ENCODE data around the gene TMEM178B. TPM values are rescaled to one million over a fixed set of nuclear protein-coding genes. Genes with fewer than 3 reads are reported as not detected.

Gene TMEM178B
- total and polyA plus RNA-seq, 12 donors = 1.2 to 54.6 (median 25.7) TPM

- intact Hi-C loops (cut with DNase I) = no loop called here
- Histone ChIP-seq H3K4me3 (no peak overlapping the region), H3K4me1 (peaks cover 0 to 6% (median 0%) of the 10 kb centered on the region in 9 donors), H3K27ac (no peak overlapping the region), H3K36me3 (no peaks in the 10 kb centered on the region), H3K9me3 (no peaks in the 10 kb centered on the region), H3K27me3 (no peaks in the 10 kb centered on the region)
- ATAC-seq = no peak
- 68 to 79% methylated on average over 8 of the region's 8 CpGs for WGBS, 2 donors
- DNase-seq = no peak
- TF ChIP-seq, protein P1, sequence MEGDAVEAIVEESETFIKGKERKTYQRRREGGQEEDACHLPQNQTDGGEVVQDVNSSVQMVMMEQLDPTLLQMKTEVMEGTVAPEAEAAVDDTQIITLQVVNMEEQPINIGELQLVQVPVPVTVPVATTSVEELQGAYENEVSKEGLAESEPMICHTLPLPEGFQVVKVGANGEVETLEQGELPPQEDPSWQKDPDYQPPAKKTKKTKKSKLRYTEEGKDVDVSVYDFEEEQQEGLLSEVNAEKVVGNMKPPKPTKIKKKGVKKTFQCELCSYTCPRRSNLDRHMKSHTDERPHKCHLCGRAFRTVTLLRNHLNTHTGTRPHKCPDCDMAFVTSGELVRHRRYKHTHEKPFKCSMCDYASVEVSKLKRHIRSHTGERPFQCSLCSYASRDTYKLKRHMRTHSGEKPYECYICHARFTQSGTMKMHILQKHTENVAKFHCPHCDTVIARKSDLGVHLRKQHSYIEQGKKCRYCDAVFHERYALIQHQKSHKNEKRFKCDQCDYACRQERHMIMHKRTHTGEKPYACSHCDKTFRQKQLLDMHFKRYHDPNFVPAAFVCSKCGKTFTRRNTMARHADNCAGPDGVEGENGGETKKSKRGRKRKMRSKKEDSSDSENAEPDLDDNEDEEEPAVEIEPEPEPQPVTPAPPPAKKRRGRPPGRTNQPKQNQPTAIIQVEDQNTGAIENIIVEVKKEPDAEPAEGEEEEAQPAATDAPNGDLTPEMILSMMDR (IDR thresholded peaks at IDR 0.05) = no peak
Measured at GRCh38 chr7:141243368-141243767, 169.5 kb downstream of the TMEM178B start.

DNA sequence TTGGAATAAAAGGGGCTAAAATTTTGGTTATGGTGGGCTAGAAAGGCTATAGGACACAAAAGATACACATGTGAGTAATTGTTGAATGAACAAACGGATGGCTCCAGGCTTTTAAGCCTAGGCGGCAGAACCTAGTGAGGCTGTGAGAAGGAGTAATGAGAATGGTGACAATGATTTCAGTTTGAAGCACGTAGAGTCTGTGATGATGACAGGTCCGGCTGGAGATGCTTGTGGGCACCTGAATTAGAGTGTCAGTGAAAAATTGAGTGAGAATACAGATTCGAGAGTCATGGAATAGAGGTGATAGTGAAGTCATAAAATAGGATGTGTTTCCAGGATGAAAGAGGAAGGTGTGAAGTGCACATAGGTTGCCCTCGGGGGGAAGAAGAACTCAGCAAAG is 170.6 kb downstream of the TMEM178B start:
- intact Hi-C loops (cut with DNase I) = no loop called here

GRCh38 chr7:141246426-141246825 is 172.6 kb downstream of the TMEM178B start:
- TF ChIP-seq, protein P1 (IDR thresholded peaks at IDR 0.05) = no peak
- no peak overlapping the region for H3K27ac ChIP-seq
- ATAC-seq (no peak), DNase-seq (no peak)
- intact Hi-C loops (cut with DNase I) = no loop called here
- H3K36me3 ChIP-seq = no peaks in the 10 kb centered on the region
- H3K4me3 ChIP-seq = no peak overlapping the region
- no peaks in the 10 kb centered on the region for H3K9me3 ChIP-seq
- peaks cover 0 to 6% (median 0%) of the 10 kb centered on the region in 9 donors for H3K4me1 ChIP-seq
- WGBS, 2 donors = 85 to 86% methylated on average over 6 of the region's 6 CpGs
- no peaks in the 10 kb centered on the region for H3K27me3 ChIP-seq

More for the DNA sequence above, 170.6 kb downstream of the TMEM178B start:
- TF ChIP-seq, protein P1 (IDR thresholded peaks at IDR 0.05) = no peak
- Histone ChIP-seq H3K36me3 (no peaks in the 10 kb centered on the region), H3K4me3 (no peak overlapping the region), H3K4me1 (peaks cover 0 to 6% (median 0%) of the 10 kb centered on the region in 9 donors), H3K9me3 (no peaks in the 10 kb centered on the region), H3K27ac (no peak overlapping the region), H3K27me3 (no peaks in the 10 kb centered on the region)
- ATAC-seq = no peak
- DNase-seq = no peak
- WGBS, 2 donors = 74 to 79% methylated on average over 6 of the region's 6 CpGs

DNA sequence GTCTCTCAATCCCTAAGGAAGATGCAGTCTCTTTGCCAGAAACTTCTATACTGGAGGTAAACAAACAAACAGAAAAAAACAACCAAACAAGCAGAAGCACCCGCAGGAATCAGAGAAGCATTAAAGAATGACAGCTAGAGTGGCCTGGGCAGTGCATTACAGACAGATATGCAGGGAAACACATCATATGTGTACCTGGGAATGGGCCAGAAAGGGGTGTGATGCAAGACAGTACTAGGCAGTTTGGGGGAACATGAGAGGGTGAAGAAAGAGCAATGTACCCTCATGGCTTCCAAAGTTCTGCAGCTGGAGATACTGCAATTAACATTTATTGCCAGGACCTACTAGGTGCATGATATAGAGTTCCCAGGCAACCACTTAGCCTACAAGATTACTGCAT is 177.3 kb downstream of the TMEM178B start:
- intact Hi-C loops (cut with DNase I) = loop anchor here in 1 of 10 donors (10.0 kb wide), 1 partner anchor 274 kb away; no protein-coding TSS in a partner anchor
- WGBS, 2 donors = 62 to 68% methylated on average over 1 of the region's 1 CpG
- no peak overlapping the region for H3K27ac ChIP-seq
- H3K27me3 ChIP-seq = no peaks in the 10 kb centered on the region
- H3K4me3 ChIP-seq = no peak overlapping the region
- TF ChIP-seq, protein P1 (IDR thresholded peaks at IDR 0.05) = no peak
- DNase-seq = no peak
- no peaks in the 10 kb centered on the region for H3K9me3 ChIP-seq
- ATAC-seq = peak in 1 of 8 donors; percentile 50
- H3K4me1 ChIP-seq = no peaks in the 10 kb centered on the region
- H3K36me3 ChIP-seq = no peaks in the 10 kb centered on the region
